SIG-M5 treated with dmso at 0.1 percent for 504 hours (cell line): ENCODE measurements around the gene PLCH1.

ENCODE experiments used
- DNase-seq: peaks from one replicate; lab custom pipeline; 2025; ENCODE audit not compliant: unreplicated experiment; lab: John Stamatoyannopoulos, UW

Gene PLCH1

GRCh38 chr3:155488671-155489070, 256.2 kb downstream of the PLCH1 start:
- no peak for DNase-seq

GRCh38 chr3:155485897-155486296, 259.0 kb downstream of the PLCH1 start:
- no peak for DNase-seq

- no peak for DNase-seq
These were observed 263.3 kb downstream of the PLCH1 start for GRCh38 chr3:155481591-155481990.

GRCh38 chr3:155481089-155481488, 263.8 kb downstream of the PLCH1 start:
- DNase-seq, result no peak

GRCh38 chr3:155465664-155466063, 279.2 kb downstream of the PLCH1 start:
- no peak for DNase-seq

DNA sequence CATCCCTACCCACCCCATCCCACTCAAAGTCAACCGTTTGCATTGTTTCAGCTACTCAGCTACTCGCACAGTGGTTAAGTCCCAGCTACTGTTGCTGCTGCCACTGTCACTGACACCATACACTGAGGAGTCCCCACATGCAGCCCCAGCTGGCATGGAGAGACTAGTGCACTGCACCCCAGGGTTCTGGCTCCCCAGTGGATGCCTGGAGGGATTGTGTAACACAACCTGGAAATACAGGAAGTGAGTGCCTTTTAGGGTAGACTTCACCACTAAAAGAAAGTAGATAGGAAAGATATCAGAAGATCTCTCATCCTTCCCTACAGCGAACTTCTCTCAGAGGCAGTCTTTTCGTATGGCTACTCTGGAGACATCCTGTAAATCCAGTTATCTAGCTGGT, 282.2 kb downstream of the PLCH1 start:
- DNase-seq, result peak; percentile 16

GRCh38 chr3:155457591-155457990, 287.3 kb downstream of the PLCH1 start:
- DNase-seq, result no peak

GRCh38 chr3:155455765-155456164, 289.1 kb downstream of the PLCH1 start:
- no peak for DNase-seq

- no peak for DNase-seq
These were observed 291.4 kb downstream of the PLCH1 start for GRCh38 chr3:155453512-155453911.

DNA sequence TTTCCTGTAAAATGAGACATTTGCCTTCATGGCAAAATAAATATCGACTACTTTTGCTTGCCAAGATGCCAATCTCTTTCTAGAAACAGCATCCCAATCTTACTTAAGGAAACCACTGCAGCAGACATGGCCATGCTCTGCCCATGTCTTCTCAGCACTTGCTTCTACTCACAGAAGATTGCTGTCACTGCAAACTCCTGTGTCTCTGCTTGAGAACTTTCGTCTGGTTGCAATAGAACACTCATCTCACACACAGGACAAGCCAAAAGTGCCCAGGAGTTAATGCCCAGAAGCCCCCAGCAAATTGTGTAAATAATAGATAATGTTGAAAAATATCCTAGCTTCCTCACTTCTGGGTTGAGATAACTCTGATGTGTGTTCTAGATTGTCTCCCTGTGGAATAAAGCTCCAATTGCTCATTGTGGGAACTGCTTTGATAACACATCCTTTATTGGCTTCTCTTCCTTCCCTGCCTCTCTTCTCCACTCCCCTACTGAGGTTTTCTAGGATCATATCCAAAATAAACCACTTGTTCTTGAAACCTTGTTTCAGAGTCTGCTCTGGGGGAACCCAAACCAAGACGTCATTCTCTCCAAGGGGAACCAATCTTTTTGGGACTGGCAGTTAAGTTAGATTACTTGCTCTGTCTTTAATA, 295.1 kb downstream of the PLCH1 start:
- no peak for DNase-seq

GRCh38 chr3:155448531-155448930, 296.3 kb downstream of the PLCH1 start:
- no peak for DNase-seq

- DNase-seq, result no peak
These were observed 298.5 kb downstream of the PLCH1 start for GRCh38 chr3:155446366-155446765.

- no peak for DNase-seq
These were observed 300.1 kb downstream of the PLCH1 start for GRCh38 chr3:155444771-155445170.

GRCh38 chr3:155443815-155444214, 301.1 kb downstream of the PLCH1 start:
- DNase-seq, result no peak

GRCh38 chr3:155442072-155442471, 302.8 kb downstream of the PLCH1 start:
- DNase-seq, result no peak

- DNase-seq, result no peak
These were observed 303.4 kb downstream of the PLCH1 start for GRCh38 chr3:155441506-155441905.

DNA sequence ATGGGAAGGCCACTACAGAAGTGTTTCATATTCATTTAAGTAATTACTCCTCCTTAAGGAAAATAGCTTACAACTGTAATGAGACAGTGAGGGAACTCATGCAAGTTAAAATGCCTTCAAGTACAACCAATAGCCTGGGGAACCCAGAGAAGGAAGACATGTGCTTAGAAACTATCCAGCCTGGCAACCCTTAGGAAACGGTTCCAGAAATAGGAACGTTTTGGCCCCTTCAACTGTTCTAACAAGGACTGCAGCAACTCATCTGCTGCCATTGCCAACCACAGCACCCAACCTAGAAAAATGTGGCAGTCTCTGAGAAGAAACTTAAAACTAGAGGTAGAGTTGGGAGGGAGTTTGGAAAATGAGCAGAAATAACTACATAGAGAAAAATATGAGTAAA, 303.8 kb downstream of the PLCH1 start:
- no peak for DNase-seq

- DNase-seq, result no peak
These were observed 309.1 kb downstream of the PLCH1 start for GRCh38 chr3:155435821-155436220.

DNA sequence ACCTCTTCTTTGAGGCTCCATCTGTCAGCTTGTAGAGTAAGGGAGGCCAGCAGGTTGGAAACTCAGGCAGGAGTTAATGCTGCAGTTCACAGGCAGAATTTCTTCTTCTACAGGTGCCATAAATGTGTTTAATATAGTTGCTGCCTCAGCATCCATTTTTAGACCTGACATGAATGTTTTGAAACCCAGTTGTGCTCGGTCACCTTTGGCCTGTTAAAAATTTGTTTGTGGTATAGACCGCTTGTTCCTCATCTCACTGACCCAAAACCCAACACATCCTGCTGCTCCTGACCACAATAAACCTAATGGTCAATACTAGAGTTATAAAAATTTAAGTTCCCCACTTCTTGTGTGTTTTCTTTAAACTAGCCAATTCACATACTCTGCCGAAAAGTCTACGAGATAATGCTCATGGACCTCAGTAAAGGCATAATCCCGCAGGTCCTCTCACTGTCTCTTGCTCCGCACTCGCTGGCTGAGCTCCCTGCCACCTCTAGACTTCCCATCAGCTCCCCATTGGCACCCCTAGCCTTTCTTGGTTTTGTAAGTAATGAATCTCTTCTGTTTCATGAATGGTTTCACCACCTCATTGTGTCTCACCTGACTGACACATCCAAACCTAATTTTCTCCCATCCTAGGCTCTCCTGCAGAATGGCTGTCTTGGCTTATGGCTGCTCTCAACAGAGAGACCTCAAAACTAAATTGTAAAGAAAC, 312.9 kb downstream of the PLCH1 start:
- no peak for DNase-seq

- DNase-seq, result no peak
These were observed 316.3 kb downstream of the PLCH1 start for GRCh38 chr3:155428563-155428962.

DNA sequence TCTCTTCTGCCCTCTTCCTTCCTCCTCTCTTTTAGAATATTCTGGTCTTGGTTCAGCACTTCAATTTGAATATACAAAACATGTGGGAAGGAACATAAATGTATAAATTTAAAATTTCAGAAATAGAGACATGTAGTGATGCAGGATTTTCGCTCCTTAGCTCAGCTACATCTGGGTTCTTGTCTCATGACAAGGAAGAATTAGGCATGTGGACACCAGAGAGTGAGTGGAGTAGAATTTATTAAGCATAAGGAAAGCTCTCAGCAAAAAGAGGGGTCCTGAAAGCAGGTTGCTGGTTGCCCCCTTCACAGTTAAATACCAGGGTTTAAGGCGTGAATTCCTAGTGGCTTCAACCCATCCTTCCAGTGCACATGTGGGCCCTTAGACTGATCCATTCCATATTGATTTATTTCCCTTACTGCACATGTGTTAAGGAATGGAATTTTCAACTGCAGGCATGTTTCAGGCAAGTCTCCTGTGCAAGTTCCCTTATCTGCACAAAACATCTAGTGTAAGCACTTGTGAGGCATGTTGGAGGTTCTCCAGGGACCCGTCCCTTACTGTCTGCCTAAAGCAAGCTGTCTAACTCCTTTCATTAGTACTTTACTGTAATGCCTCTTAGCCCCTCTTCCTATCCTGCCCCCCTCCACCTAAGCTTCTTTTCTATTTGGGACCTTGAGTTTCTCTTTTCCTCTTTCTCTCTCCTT, 318.2 kb downstream of the PLCH1 start:
- DNase-seq, result no peak

GRCh38 chr3:155425396-155425795, 319.5 kb downstream of the PLCH1 start:
- DNase-seq, result no peak
